GM10266 (cell line): ENCODE measurements around the gene NR3C2.
"Not testable (repeated sequence)": the region's sequence is repeated elsewhere in the genome, so short reads cannot be mapped to it uniquely, and the experiment has no call there.

Experiments used
- DNase-seq: peaks from one replicate; pipeline ENCODE4 v3.0.0; 2012; ENCODE audit errors: extremely low spot score
- CTCF ChIP-seq: IDR thresholded peaks from 2 replicates; pipeline ENCODE4 v1.5.1; 2012; ENCODE audit warnings: mild to moderate bottlenecking, low read depth; ENCODE audit not compliant: control insufficient read depth, insufficient read depth; ENCODE audit errors: missing control alignments

The NR3C2 gene

GRCh38 chr4:148327683-148328082 lies 114.5 kb downstream of the NR3C2 start:
- no peak for DNase-seq
- no peak for TF ChIP-seq CTCF

GRCh38 chr4:148323316-148323715 lies 118.9 kb downstream of the NR3C2 start:
- DNase-seq, result not testable (repeated sequence)

GRCh38 chr4:148315049-148315448 lies 127.2 kb downstream of the NR3C2 start:
- no peak for DNase-seq
- TF ChIP-seq CTCF, result no peak

- no peak for DNase-seq
- no peak for TF ChIP-seq CTCF
These were observed 129.2 kb downstream of the NR3C2 start for GRCh38 chr4:148312956-148313490.

- DNase-seq, result no peak
- no peak for TF ChIP-seq CTCF
These were observed 130.7 kb downstream of the NR3C2 start for GRCh38 chr4:148311526-148311925.

GRCh38 chr4:148310756-148311155 lies 131.5 kb downstream of the NR3C2 start:
- no peak for DNase-seq
- no peak for TF ChIP-seq CTCF

- TF ChIP-seq CTCF, result no peak
- DNase-seq, result no peak
These were observed 136.5 kb downstream of the NR3C2 start for GRCh38 chr4:148305751-148306150.

GRCh38 chr4:148302416-148302815 lies 139.8 kb downstream of the NR3C2 start:
- no peak for TF ChIP-seq CTCF
- no peak for DNase-seq
